HG03196 (cell line): ENCODE data around the gene CCDC102B.
"Not testable (repeated sequence)": the region's sequence is repeated elsewhere in the genome, so short reads cannot be mapped to it uniquely, and the experiment has no call there.

ENCODE experiments used
- ATAC-seq: cut with Tn5 transposase; IDR thresholded peaks from one replicate; pipeline ENCODE4 v1.9.1; 2021; ENCODE audit not compliant: unreplicated experiment

The CCDC102B gene

GRCh38 chr18:68826121-68826520 is 28.2 kb downstream of the CCDC102B start:
- ATAC-seq: no peak

GRCh38 chr18:68830256-68831045 is 32.6 kb downstream of the CCDC102B start:
- ATAC-seq: no peak

GRCh38 chr18:68833756-68834155 is 35.9 kb downstream of the CCDC102B start:
- no peak for ATAC-seq

- ATAC-seq: no peak
Measured at GRCh38 chr18:68837665-68838451, 40.0 kb downstream of the CCDC102B start.

GRCh38 chr18:68839701-68840100 is 41.8 kb downstream of the CCDC102B start:
- no peak for ATAC-seq

- no peak for ATAC-seq
Measured at GRCh38 chr18:68840554-68841263, 42.8 kb downstream of the CCDC102B start.

- ATAC-seq: no peak
Measured at GRCh38 chr18:68841301-68841700, 43.4 kb downstream of the CCDC102B start.

GRCh38 chr18:68842951-68843350 is 45.1 kb downstream of the CCDC102B start:
- ATAC-seq: no peak

GRCh38 chr18:68843473-68844089 is 45.7 kb downstream of the CCDC102B start:
- ATAC-seq: no peak

- no peak for ATAC-seq
Measured at GRCh38 chr18:68847219-68847837, 49.4 kb downstream of the CCDC102B start.

GRCh38 chr18:68848242-68848641 is 50.4 kb downstream of the CCDC102B start:
- no peak for ATAC-seq

GRCh38 chr18:68854786-68855391 is 57.0 kb downstream of the CCDC102B start:
- ATAC-seq: no peak

GRCh38 chr18:68855491-68855890 is 57.6 kb downstream of the CCDC102B start:
- ATAC-seq: no peak

GRCh38 chr18:68861365-68861764 is 63.5 kb downstream of the CCDC102B start:
- no peak for ATAC-seq

- no peak for ATAC-seq
Measured at GRCh38 chr18:68865021-68865420, 67.1 kb downstream of the CCDC102B start.

- no peak for ATAC-seq
Measured at GRCh38 chr18:68865503-68865902, 67.6 kb downstream of the CCDC102B start.

- no peak for ATAC-seq
Measured at GRCh38 chr18:68873003-68873402, 75.1 kb downstream of the CCDC102B start.

- ATAC-seq: no peak
Measured at GRCh38 chr18:68874361-68874760, 76.5 kb downstream of the CCDC102B start.

GRCh38 chr18:68879947-68880346 is 82.1 kb downstream of the CCDC102B start:
- not testable (repeated sequence) for ATAC-seq

GRCh38 chr18:68887410-68887809 is 89.5 kb downstream of the CCDC102B start:
- no peak for ATAC-seq
